ENCODE measurements around the gene NXN. TPM values are rescaled to one million over a fixed set of nuclear protein-coding genes. Genes with fewer than 3 reads are reported as not detected.
"Not testable (repeated sequence)": the region's sequence is repeated elsewhere in the genome, so short reads cannot be mapped to it uniquely, and the experiment has no call there.

NXN gene
- total RNA-seq, 1 donor from 2014 or later, result 16.7 TPM

- DNase-seq, result no peak
Observed at GRCh38 chr17:953767-954166, 25.8 kb downstream of the NXN start.

GRCh38 chr17:952592-952991 lies 27.0 kb downstream of the NXN start:
- not testable (repeated sequence) for DNase-seq

GRCh38 chr17:951325-952132 lies 28.0 kb downstream of the NXN start:
- no peak for DNase-seq

DNA sequence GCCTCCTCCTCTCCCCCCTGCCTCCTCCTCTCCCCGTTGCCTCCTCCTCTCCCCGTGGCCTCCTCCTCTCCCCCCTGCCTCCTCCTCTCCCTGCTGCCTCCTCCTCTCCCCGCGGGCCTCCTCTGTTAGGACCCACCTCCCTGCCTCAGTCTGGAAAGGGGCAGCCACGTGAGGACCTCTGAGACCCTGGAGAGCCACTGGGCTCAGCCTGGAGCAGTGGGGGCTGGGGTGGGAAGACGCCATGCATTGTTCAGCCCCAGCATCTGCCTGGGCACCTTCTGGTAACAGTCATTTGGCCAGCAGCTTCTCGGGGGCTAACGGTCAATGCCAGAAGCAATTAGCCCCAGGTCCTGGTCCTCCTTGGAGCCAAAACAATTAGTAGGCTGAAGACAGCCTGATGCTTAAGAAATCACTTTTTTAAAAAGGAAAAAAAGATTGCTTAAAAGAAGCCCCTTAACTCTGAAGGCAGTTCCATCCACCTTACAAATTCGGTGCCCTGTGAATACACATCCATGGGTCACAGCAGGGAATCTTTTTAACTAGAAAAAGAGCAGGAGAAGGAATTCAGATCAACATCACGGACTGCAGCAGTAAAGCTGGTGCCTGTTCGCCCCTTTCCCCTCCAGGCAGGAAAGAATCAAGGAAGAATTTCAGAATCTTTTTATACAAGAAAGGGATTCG lies 29.8 kb downstream of the NXN start:
- no peak for DNase-seq

- no peak for DNase-seq
Observed at GRCh38 chr17:948284-948852, 31.2 kb downstream of the NXN start.

- no peak for DNase-seq
Observed at GRCh38 chr17:946510-947236, 32.9 kb downstream of the NXN start.

GRCh38 chr17:945672-946071 lies 33.9 kb downstream of the NXN start:
- no peak for DNase-seq

DNA sequence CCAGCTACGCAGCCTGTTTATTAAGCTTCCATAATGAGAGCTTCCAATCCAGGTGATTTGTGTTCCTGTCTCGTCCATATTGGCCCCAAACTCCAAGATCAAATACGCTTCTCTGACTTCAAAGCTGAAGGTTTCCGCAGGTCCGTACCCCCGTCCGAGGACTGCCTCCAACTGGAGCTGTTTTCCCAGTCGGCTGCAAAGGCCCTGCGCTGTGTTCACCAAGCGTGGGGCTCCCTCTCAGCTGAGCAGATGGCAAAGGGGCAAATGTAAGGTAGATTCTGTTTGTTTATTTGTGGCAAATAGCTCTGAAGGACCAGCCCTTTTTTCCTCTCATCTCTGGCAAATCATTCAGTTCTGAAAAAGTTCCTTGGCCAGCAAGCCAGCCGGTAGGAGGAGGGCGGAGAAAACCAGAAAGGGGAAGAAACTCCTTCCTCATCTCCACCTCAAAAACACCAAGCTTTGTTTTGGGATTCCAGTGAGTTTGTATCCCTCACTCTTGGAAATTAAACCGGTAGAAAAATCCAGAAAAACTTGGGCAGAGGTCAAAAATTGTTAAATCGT lies 35.2 kb downstream of the NXN start:
- DNase-seq, result no peak

DNA sequence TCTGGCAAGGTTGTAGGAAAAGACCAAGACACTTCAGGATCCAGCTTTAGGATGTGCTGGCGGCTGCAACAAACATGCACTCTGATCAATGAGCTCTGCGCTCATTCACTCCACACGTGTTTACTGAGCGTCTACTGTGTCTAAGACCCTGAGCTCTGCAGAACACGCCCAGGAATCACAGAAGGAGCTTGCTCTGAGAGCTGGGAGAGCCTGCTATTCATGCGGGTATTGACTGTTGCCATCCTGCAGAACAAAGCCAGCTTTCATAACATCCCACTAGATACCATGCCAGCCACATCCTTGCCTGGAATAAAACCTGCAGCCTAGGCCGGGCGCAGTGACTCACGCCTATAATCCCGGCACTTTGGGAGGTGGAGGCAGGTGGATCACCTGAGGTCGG lies 44.1 kb downstream of the NXN start:
- DNase-seq, result no peak

DNA sequence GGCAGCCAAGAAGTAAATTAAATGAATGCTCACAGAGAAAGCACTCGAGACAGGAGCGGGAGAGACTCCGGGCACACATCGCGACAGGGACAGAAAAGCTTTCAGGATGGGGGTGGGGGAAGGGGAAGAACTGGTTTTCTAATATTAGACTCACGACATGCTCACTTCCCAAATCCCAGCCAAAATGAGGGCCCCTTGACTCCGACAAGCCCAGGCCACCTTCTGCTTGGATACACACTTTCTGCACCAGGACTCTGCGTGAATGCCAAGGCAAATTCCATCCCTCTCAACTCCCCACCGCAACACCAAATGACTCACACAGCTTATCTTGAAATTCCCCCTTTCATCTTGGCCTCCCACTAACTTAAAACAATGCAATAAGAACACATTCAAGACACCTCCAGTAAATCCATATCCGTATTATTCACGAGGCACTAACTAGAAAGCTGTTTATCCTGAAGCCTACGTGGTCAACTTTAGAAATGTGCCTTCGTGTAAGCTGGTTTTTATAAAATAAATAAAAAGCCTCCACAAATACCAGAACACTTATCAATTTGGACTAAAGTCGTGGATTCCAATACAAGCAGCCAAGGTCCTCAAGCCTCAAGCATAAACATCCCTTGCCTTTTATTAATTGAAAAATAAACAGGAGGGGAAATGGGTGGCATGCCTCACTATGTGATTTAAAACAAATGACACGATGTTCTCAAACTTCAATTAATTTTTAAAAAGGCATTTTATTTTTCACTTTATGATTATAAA lies 46.1 kb downstream of the NXN start:
- no peak for DNase-seq

GRCh38 chr17:930258-930657 lies 49.3 kb downstream of the NXN start:
- no peak for DNase-seq

GRCh38 chr17:929586-929985 lies 50.0 kb downstream of the NXN start:
- DNase-seq, result no peak

DNA sequence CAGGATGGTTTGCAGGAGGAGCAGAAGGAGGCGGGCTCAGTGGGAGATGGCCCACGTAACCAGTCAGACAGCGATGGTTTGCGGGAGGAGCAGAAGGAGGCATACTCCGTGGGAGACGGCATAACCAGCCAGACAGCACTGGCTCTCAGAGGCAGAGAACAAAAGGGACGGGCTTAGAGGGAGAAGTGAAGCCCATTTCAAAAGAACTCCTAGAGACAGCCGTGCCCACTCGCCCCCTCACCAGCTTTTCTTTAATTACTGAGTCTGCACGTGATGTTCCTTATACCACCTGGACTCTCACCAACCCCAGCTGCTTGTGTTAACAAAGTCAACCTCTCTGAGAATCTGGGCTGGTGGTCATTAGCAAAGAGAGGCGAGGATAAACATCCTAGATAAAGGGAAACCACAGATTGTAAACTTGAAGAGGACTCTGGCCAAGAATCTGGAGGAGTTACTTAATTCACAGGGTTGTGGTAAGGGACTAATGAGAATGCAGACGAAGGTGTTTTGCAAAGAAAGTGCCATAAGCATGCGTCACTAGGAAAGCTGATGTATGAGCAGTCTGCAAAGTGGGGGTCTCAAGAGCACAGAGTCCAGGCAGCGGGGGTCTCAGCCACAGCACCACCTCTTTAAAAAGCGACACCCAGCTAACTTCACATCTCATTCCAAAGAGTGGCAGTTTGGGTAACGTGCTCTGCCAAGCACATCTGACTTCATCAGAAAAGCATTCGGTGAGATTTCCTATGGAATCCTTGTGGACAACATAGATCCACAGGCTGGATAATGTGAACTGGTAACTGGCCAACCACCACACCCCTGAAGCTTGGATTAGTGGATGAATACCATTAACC lies 51.7 kb downstream of the NXN start:
- no peak for DNase-seq

DNA sequence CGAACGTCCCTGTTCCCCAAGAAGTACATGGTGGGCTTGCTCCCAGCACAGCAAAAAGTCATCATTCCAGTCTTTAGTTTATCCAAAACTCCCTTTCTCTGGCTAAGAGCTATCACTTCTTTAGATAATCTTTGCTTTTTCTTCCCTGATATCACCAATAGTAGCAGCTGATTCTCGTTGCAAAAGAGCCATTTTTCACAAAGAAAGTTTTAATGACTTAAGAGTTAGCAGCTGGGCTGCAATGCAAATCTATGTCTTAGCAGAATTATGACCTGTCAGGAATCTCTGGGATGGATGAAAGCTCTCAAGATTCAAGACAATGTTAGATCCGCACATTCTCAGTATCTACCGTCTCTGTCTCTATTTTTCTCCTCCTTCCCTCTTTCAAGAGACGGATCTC lies 53.8 kb downstream of the NXN start:
- no peak for DNase-seq

DNA sequence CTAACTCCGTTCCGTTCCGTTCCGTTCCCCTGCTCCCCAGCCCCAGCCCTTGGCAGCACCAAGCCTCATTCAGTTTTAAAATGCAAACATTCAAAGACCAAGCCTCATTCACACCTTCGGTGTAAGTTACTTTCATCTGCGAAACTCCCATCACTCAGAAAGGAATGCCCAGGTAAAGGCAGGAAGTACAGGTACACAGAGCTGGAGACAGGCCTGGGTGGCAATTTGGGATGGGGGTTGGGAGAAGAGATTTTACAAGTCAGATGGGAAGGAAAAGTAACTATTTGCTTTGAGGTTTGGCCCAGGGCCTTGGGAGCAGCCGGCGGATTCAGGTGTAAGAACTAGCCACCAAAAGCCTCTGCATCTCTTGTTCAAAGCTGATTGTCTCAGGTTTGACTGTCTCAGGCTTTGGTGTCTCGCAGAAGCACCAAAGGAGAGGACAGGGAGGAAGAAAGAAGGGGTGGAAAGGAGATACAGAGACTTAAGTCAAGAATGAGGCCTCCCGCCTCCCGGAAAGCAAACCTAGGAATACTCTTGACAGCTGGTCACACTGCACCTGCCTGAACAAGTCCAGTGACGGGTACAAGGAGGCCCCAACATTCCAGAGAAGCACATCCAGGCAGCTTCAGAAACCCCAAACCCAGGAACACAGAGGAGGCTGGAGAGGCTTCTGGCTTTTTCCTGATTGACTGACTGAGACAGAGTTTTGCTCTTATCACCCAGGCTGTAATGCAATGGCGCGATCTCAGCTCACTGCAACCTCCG lies 54.7 kb downstream of the NXN start:
- no peak for DNase-seq

- DNase-seq, result not testable (repeated sequence)
Observed at GRCh38 chr17:924306-924705, 55.3 kb downstream of the NXN start.

- DNase-seq, result no peak
Observed at GRCh38 chr17:923633-924032, 55.9 kb downstream of the NXN start.

DNA sequence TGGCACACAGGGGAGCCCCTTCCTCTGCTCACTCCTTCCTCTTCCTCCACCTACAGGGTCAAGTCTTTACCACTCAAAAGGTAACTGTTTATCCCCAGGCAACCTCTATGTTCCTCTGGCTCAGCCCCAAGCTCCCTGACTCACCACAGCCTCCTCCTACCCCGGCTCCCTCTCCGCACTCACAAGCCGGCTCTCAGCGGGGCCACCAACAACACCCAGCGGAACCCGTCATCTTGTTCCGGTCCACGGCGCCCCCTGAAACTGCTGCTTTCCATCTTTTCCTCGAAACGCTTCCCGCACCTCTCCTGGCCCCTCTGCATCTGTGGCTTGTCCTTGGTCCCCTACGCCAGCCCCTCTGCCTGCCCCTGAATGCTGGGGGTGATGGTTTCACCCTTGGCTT lies 58.4 kb downstream of the NXN start:
- DNase-seq, result no peak

GRCh38 chr17:920190-920589 lies 59.4 kb downstream of the NXN start:
- DNase-seq, result no peak
